HFFc6 (cell line): ENCODE measurements around the gene RTEL1. TPM values are rescaled to one million over a fixed set of nuclear protein-coding genes. Genes with fewer than 3 reads are reported as not detected.

Experiments
- DNase-seq: peaks from one replicate; pipeline ENCODE4 v3.0.0-alpha.2; 2018
- H3K27ac Mint-ChIP-seq: 2 replicates; pipeline ENCODE4 v1.8.0; 2020; ENCODE audit warnings: mild to moderate bottlenecking, mixed read lengths
- H3K27me3 Mint-ChIP-seq: 2 replicates; pipeline ENCODE4 v1.8.0; 2021; ENCODE audit warnings: mild to moderate bottlenecking, moderate library complexity, mixed read lengths; ENCODE audit not compliant: insufficient read depth
- H3K36me3 Mint-ChIP-seq: 2 replicates; pipeline ENCODE4 v1.8.0; 2021; ENCODE audit warnings: low read depth, mixed read lengths
- H3K4me1 Mint-ChIP-seq: 2 replicates; pipeline ENCODE4 v1.8.0; 2020; ENCODE audit warnings: low read depth, mixed read lengths
- H3K4me3 Mint-ChIP-seq: 2 replicates; pipeline ENCODE4 v1.8.0; 2020; ENCODE audit warnings: mild to moderate bottlenecking, moderate library complexity, mixed read lengths
- H3K9me3 Mint-ChIP-seq: 2 replicates; pipeline ENCODE4 v1.8.0; 2020; ENCODE audit warnings: mild to moderate bottlenecking, mixed read lengths
- CTCF ChIP-seq: fragments of 200-600 bp; sonication (generic); IDR thresholded peaks from 2 replicates; pipeline ENCODE4 v1.5.0; 2021; ENCODE audit warnings: antibody characterized with exemption, mild to moderate bottlenecking
- total RNA-seq, 6 experiments: library from RNA; stranded (reverse); fragmentation: NEBNext Ultra II Directional; extraction: Animal tissue kit (Norgen Biotek cat#: 25700); gene quantifications; 2 replicates in 1 of 6; 3 replicates in 5 of 6; pipeline ENCODE4 v1.2.3, GENCODE V29; 2021

Gene RTEL1
- total RNA-seq, 6 experiments from 2014 or later, result 19.0 to 26.8 (median 22.7) TPM

- DNase-seq, result no peak
- H3K36me3 Mint-ChIP-seq, result peaks cover 31% of the 10 kb centered on the region
- peaks cover 2% of the 10 kb centered on the region; the same call in 1 of the 2 replicates for H3K27me3 Mint-ChIP-seq
- no peaks in the 10 kb centered on the region for H3K9me3 Mint-ChIP-seq
- H3K27ac Mint-ChIP-seq, result peak overlapping the region; percentile 79
- peaks cover 33% of the 10 kb centered on the region for H3K4me1 Mint-ChIP-seq
- H3K4me3 Mint-ChIP-seq, result peak overlapping the region; percentile 94
- no peak for TF ChIP-seq CTCF
Measured at GRCh38 chr20:63706027-63706695, 48.0 kb downstream of the RTEL1 start.

- DNase-seq, result peak; percentile 22
- H3K9me3 Mint-ChIP-seq, result 0 out of 2 replicates have a peak, but pooled peaks cover under 1% of the 10 kb centered on the region
- TF ChIP-seq CTCF, result peak; percentile 52
- H3K27me3 Mint-ChIP-seq, result peaks cover 2% of the 10 kb centered on the region; the same call in 1 of the 2 replicates
- peak overlapping the region; percentile 79 for H3K27ac Mint-ChIP-seq
- peaks cover 37% of the 10 kb centered on the region for H3K36me3 Mint-ChIP-seq
- H3K4me3 Mint-ChIP-seq, result peak overlapping the region; percentile 94
- peaks cover 33% of the 10 kb centered on the region for H3K4me1 Mint-ChIP-seq
Measured at GRCh38 chr20:63706852-63707557, 48.9 kb downstream of the RTEL1 start.

DNA sequence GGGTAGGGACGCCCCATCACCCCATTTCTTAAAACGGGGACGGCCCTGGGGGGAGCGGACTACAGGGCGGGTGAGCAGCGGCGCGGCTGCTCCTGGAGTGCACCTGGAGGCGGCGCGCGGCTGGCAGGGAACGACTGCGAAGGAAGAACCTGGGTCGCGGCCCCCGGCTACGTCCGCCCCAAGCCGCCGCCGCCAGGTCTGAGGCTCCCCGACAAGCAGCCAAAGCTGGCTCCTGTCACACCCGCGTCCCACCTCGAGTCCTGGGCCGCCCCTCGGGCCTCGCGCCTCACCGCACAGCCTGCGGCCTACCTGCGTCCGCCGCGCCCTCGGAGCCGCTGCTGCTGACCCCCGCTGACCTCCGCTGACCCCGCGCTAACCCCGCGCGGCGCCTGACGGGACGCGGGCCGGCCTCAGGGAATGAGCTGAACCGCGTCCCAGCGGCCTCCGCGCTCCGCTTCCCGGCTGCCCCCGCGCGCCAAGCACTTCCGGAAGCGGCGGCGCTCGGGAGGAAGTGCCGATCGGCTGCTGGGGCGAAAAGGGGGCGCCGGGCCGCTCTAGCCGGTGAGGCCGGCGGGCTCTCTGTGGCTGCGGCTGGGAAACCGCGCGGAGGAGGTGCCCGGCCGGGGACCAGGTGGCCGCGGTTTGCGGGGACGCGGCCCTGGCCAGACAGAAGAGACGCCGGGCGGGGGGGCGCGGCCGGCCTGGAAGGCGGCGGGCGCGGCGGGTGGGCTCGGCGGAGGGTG lies 49.6 kb downstream of the RTEL1 start, which contains the start of the genes ARFRP1 and ZGPAT:
ARFRP1 (minus strand) TSS at position 419 of the 743 bp plus-strand sequence. CDS start 885 bp downstream, outside the sequence.
ZGPAT (plus strand) TSS at position 482 of the 743 bp plus-strand sequence. CDS start 542 bp downstream, outside the sequence.
- H3K4me1 Mint-ChIP-seq, result peaks cover 33% of the 10 kb centered on the region
- peak within 1 kb of the TSS; percentile 79 for H3K27ac Mint-ChIP-seq
- H3K9me3 Mint-ChIP-seq, result peaks cover 6% of the 10 kb centered on the region
- no peak for TF ChIP-seq CTCF
- H3K4me3 Mint-ChIP-seq, result peak within 1 kb of the TSS; percentile 94
- DNase-seq, result peak; percentile 58
- H3K36me3 Mint-ChIP-seq, result peaks cover 44% of the 10 kb centered on the region
- peaks cover 2% of the 10 kb centered on the region; the same call in 1 of the 2 replicates for H3K27me3 Mint-ChIP-seq

DNA sequence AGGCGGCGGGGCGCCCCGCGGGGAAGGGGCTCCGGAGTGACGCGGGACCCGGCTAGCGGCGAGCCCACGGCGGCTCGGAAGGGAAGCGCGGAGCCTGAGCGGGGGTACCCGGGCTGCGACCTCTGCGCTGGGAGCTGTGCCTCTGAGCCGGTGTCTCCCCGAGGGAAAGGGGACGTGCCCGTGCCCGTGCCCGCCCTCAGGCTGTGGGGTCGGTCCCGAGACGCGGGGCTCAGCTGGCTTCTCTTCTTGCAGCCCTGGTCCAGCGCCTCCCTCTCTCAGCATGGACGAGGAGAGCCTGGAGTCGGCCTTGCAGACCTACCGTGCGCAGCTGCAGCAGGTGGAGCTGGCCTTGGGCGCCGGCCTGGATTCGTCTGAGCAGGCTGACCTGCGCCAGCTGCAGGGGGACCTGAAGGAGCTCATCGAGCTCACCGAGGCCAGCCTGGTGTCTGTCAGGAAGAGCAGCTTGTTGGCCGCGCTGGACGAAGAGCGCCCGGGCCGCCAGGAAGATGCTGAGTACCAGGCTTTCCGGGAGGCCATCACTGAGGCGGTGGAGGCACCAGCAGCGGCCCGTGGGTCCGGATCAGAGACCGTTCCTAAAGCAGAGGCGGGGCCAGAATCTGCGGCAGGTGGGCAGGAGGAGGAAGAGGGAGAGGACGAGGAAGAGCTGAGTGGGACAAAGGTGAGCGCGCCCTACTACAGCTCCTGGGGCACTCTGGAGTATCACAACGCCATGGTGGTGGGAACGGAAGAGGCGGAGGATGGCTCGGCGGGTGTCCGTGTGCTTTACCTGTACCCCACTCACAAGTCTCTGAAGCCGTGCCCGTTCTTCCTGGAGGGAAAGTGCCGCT lies 50.4 kb downstream of the RTEL1 start:
- Mint-ChIP-seq H3K36me3 (peaks cover 48% of the 10 kb centered on the region), H3K27ac (peak overlapping the region; percentile 77), H3K4me3 (peak overlapping the region; percentile 94), H3K4me1 (peaks cover 33% of the 10 kb centered on the region), H3K9me3 (peaks cover 6% of the 10 kb centered on the region), H3K27me3 (peaks cover 2% of the 10 kb centered on the region; the same call in 1 of the 2 replicates)
- DNase-seq, result no peak
- TF ChIP-seq CTCF, result no peak
